ENCODE measurements around the gene SLC25A45.

SLC25A45 gene

DNA sequence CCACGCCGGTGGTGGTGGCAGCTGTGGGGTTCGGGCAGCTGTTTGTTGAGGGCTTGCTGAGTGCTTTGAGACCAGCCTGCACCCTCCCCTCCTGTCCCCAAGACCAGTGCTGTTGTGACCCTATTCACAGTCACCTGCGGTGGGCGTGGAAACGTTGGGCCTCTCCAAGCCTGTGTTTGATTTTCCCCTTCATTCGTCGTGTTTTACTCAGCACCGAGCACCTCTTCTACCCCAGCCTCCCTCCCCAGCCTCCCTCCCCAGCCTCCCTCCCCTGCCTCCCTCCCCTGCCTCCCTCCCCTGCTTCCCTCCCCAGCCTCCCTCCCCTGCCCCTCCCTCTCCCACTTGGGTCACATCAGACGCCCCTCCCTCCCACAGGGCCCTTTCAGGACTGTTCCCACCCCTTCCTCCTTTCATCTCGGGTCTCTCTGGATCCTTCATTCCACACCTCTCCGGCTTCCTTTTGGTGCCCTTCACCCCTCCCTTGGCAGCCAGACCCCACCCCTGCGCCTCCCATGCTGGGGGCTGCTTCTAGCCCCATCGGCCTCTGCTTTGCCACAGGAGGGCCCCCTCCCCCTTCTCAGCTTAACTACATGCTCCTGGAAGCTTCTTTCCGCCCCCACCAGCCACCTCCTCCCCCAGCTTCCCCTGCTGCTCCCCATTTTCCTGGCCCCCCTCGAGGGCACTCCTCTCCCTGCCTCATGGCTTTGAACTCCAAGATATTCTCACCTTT is 18.8 kb upstream of the SLC25A45 start:
- DNase-seq (ENCODE audit: low read depth, low spot score), result no peak
- CTCF ChIA-PET, result interaction anchor here (2.6 to 11.7 kb wide), 2 partner anchors 10 to 15 kb away, joined by 13 to 123 read pairs; no protein-coding TSS in a partner anchor
- POLR2A ChIA-PET, result interaction anchor here (1.2 kb wide), 1 partner anchor 21 kb away, joined by 3 read pairs; the partner anchor contains the start of gene NEAT1

DNA sequence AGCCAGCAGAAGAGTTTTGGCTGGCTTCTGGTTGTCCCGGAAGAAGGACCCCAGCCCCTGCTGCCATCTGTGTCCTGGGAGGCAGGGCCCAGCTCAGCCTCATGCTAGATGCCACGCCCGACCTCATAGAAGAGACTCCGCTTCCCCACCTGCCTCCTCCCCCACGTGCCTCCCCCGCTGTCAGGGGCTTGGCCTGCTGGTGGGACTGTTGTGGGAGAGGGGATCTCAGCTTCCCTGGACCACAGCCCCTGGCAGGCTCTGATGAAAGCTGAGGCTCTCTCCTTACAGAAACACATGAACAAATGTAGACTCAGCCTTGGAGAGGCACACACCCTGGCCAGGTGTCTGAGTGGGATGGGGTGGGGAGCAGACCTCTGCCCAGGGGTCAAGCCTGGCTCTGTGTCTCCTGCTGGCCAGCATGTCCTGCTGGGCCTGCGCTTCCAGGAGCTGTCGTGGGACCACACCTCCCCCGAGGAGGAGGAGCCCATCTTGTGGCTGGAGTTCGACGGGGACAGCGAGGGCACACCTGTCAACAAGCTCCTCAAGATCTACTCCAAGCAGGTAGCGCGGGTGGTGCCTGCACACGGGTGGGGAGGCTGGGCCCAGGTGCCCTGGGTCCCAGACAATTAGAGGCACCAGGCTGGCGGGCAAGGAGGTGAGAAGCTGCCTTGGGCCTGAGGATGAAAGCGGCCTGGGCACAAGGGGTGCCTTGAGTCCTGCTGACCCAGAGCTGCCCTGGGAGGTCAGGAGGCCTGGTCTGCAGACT is 18.0 kb upstream of the SLC25A45 start:
- H3K4me3 ChIP-seq (ENCODE audit: low read depth, low read length), result no peak overlapping the region
- ChIA-PET CTCF (interaction anchor here (0.6 to 11.7 kb wide), 3 partner anchors 10 to 16 kb away, joined by 3 to 123 read pairs (median 13); no protein-coding TSS in a partner anchor), POLR2A (interaction anchor here (0.5 to 1.7 kb wide), 2 partner anchors 12 to 23 kb away, joined by 3 to 6 read pairs; no protein-coding TSS in a partner anchor)
- no peak for DNase-seq (ENCODE audit: low read depth, low spot score)
- TF ChIP-seq, protein P1, sequence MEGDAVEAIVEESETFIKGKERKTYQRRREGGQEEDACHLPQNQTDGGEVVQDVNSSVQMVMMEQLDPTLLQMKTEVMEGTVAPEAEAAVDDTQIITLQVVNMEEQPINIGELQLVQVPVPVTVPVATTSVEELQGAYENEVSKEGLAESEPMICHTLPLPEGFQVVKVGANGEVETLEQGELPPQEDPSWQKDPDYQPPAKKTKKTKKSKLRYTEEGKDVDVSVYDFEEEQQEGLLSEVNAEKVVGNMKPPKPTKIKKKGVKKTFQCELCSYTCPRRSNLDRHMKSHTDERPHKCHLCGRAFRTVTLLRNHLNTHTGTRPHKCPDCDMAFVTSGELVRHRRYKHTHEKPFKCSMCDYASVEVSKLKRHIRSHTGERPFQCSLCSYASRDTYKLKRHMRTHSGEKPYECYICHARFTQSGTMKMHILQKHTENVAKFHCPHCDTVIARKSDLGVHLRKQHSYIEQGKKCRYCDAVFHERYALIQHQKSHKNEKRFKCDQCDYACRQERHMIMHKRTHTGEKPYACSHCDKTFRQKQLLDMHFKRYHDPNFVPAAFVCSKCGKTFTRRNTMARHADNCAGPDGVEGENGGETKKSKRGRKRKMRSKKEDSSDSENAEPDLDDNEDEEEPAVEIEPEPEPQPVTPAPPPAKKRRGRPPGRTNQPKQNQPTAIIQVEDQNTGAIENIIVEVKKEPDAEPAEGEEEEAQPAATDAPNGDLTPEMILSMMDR (IDR thresholded peaks at IDR 0.05; ENCODE audit: insufficient read depth, low read length, missing control alignments), result no peak

More for the DNA sequence above, 18.8 kb upstream of the SLC25A45 start:
- TF ChIP-seq, protein P1 (IDR thresholded peaks at IDR 0.05; ENCODE audit: insufficient read depth, low read length, missing control alignments), result no peak
- no peak overlapping the region for H3K4me3 ChIP-seq (ENCODE audit: low read depth, low read length)

DNA sequence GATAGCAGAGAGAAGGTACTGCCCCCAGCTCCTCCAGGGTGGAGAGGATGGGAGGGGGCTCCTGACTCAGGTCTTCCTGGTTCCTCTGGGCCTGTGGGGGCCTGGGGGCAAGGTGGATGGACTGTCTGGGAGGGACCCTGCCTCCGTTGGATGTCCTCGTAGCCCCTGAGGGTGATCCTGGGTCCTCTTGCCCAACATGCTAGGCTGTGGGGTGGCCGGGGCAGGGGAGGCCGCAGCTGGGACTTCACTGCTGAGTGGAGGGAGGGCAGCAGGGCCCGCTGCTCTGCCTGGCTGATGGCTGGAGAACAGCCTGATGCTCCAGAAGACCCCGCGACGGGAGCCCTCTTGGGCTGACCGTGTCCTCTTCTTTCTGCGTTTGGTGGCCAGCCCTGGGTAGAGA is 17.4 kb upstream of the SLC25A45 start:
- POLR2A ChIA-PET, result interaction anchor here (0.5 to 1.7 kb wide), 2 partner anchors 11 to 24 kb away, joined by 3 to 6 read pairs; no protein-coding TSS in a partner anchor

DNA sequence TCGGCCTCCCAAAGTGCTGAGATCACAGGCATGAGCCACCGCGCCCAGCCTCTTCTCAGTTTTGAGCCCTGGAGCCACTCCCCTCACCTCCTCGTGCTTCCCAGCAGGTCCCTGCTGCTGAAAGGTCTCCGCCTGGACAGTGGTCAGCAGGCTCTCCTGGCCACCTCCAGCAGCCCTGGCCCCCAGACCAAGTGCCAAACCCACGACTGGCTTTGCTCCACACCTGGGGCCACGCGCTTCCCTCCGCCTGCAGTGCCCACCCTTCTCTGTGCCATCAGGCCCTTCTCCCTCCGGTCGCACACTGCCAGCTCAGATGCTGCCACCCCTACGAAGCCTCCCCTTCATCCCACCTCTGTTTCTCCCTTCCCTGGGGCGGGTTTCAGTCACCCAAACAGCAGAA is 16.8 kb upstream of the SLC25A45 start:
- TF ChIP-seq, protein P1 (IDR thresholded peaks at IDR 0.05; ENCODE audit: insufficient read depth, low read length, missing control alignments), result no peak
- ChIA-PET POLR2A (interaction anchor here (1.7 kb wide), 1 partner anchor 11 kb away, joined by 6 read pairs; no protein-coding TSS in a partner anchor), CTCF (interaction anchor here (1.7 to 11.7 kb wide), 3 partner anchors 8 to 17 kb away, joined by 6 to 123 read pairs (median 13); no protein-coding TSS in a partner anchor)
- no peak overlapping the region for H3K4me3 ChIP-seq (ENCODE audit: low read depth, low read length)
- DNase-seq (ENCODE audit: low read depth, low spot score), result no peak

More for the DNA sequence above, 17.4 kb upstream of the SLC25A45 start:
- TF ChIP-seq, protein P1 (IDR thresholded peaks at IDR 0.05; ENCODE audit: insufficient read depth, low read length, missing control alignments), result no peak
- CTCF ChIA-PET, result interaction anchor here (0.6 to 11.7 kb wide), 3 partner anchors 9 to 16 kb away, joined by 3 to 123 read pairs (median 13); no protein-coding TSS in a partner anchor
- DNase-seq (ENCODE audit: low read depth, low spot score), result no peak
- no peak overlapping the region for H3K4me3 ChIP-seq (ENCODE audit: low read depth, low read length)

DNA sequence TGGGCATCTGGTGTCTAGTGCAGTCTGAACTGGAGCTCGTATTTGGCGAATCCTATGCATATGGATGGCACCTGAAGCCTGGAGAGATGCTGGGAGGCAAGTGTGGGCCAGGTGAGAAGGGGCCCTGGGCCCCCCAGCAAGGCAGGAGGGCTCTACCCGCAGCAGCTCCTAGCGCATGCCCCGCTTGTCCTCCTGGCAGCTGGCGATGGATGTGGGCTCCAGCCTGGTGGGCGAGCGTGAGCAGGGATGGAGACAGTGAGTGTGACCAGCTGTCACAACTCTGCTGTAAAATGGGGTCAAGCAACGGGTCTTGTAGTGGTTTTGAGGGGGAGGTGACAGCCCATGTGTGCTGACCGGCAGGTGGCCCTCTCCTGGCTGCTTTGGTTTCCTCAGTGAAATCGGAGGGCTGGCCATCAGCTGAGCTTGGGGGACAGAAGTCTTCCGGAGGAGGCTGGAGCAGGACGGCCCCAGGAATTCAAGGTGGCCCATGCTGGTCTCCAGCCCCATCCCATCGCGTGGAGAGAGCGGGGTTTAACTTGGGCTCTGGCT is 16.0 kb upstream of the SLC25A45 start:
- TF ChIP-seq, protein P1 (IDR thresholded peaks at IDR 0.05; ENCODE audit: insufficient read depth, low read length, missing control alignments), result no peak
- no peak for DNase-seq (ENCODE audit: low read depth, low spot score)
- H3K4me3 ChIP-seq (ENCODE audit: low read depth, low read length), result no peak overlapping the region
- POLR2A ChIA-PET, result no interaction called here
- CTCF ChIA-PET, result interaction anchor here (1.7 to 11.7 kb wide), 3 partner anchors 7 to 18 kb away, joined by 6 to 123 read pairs (median 13); no protein-coding TSS in a partner anchor
